ENCODE results near the gene AOC2. TPM values are rescaled to one million over a fixed set of nuclear protein-coding genes. Genes with fewer than 3 reads are reported as not detected.
A peak's percentile ranks its signal among the peaks of the same experiment; 100 is the strongest.
"Not testable (repeated sequence)": the region's sequence is repeated elsewhere in the genome, so short reads cannot be mapped to it uniquely, and the experiment has no call there.

The AOC2 gene
- total RNA-seq, 1 donor, result 0.72 TPM

DNA sequence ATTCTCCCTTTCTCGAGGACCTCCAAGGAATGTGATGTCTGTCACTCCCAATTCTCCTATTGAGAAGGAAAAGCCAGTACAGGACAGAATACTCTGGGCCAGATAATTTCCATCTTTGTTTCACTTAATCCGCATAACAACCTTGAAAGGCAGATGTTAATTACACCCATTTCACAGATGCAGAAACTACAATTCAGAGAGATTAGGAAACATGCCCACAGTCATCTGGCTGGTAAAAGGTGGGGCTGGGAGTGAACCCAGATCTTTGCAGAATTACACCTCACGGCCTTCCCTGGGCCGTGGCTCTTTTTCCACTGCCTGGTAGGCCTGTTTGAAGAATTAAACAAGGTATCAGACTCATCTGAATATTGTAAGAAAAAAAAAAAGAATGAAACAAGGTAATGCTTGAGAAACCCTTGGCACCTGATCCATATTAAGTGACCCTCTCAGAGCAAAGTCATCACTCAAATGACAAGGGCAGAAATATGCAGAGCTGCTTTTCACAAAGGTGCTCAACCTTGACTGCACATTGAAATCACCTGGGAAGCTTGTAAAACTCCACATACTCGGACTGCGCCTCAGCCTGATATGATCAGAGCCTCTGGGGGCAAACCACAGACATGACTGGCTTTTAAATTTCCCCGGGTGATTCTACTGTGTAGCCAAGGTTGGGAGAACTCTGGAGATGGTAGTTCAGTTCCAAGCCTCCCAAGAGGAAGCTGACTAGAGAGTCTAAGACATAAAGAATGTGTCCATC lies 39.6 kb downstream of the AOC2 start:
- no peak overlapping the region for H3K4me3 ChIP-seq (ENCODE audit: low read depth, low read length)
- TF ChIP-seq, protein P1, sequence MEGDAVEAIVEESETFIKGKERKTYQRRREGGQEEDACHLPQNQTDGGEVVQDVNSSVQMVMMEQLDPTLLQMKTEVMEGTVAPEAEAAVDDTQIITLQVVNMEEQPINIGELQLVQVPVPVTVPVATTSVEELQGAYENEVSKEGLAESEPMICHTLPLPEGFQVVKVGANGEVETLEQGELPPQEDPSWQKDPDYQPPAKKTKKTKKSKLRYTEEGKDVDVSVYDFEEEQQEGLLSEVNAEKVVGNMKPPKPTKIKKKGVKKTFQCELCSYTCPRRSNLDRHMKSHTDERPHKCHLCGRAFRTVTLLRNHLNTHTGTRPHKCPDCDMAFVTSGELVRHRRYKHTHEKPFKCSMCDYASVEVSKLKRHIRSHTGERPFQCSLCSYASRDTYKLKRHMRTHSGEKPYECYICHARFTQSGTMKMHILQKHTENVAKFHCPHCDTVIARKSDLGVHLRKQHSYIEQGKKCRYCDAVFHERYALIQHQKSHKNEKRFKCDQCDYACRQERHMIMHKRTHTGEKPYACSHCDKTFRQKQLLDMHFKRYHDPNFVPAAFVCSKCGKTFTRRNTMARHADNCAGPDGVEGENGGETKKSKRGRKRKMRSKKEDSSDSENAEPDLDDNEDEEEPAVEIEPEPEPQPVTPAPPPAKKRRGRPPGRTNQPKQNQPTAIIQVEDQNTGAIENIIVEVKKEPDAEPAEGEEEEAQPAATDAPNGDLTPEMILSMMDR (IDR thresholded peaks at IDR 0.05; ENCODE audit: insufficient read depth, low read length), result no peak
- DNase-seq (ENCODE audit: low read depth), result no peak

DNA sequence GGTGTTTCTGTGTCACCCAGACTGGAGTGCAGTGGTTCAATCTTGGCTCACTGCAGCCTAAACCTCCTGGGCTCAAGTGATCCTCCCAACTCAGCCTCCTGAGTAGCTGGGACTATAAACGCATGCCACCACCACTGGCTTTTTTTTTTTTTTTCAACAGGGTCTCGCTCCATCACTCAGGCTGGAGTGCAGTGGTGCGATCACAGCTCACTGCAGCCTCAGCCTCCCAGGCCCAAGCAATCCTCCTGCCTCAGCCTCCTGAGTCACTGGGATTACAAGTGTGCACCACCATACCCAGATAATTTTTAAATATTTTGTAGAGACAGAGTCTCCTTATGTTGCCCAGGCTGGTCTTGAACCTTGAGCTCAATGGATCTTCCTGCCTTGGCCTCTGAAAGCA lies 41.4 kb downstream of the AOC2 start:
- not testable (repeated sequence) for DNase-seq (ENCODE audit: low read depth); H3K4me3 ChIP-seq (ENCODE audit: low read depth, low read length)

DNA sequence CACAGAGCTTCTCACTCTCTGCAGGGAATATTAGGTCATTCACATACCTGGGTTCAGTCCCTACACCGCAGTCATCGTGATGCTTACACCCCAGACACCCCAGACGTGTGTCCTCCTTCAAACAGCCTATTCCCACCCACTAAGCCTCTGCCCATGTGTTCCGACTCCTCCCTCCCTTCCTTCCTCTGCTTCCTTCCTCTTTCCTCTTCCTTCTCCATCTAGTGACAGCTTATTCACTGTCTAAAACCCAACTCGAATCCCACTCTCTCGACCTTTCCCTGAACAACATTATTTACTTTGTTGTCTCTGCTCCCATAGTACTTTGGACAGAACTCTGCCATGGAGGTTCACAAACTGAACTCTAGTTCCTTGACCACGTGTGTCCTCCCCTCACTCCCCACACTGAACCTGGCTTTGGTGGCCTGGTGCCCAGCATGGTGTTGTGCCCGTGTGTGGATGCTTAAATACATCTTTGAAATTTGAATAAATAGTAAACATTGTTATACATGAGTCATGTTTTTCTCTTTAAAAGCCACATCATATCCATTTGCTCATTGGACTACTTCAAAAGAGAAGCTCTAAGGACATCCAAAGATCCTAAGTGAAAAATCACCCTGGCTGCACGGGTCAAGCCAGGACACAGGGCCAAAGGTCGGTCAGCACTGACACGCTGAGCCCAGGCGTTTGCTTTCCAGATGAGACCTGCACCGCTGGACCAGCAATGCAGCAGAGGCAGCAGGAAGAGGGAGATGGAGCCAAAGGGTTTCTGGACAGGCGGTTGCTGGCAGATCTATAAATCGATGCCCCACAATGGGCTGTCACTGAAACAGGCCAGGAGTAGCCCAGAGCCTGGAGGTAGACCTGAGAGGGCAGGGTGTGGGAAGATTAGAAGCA lies 42.1 kb downstream of the AOC2 start:
- no peak overlapping the region for H3K4me3 ChIP-seq (ENCODE audit: low read depth, low read length)
- TF ChIP-seq, protein P1 (IDR thresholded peaks at IDR 0.05; ENCODE audit: insufficient read depth, low read length), result no peak
- DNase-seq (ENCODE audit: low read depth), result no peak

DNA sequence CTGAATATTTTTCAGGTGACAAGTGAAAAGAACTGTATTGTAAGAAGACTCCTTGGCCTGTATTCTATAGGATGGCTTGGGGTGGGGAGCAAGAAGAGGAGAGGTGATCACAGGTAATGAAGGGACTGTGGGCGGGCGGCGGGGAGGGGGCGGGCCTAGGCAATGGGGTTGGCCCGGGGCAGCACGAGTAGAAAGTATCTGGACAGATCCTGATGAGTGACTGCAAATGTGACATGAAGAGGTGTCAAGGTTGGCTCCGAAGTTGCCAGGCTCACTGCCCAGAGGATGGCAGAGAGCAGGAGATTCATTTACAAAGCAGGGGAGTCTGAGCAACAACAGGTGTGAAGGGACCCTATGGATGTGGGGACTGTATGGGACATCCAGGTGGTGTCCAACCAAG lies 45.4 kb downstream of the AOC2 start:
- TF ChIP-seq, protein P1 (IDR thresholded peaks at IDR 0.05; ENCODE audit: insufficient read depth, low read length), result no peak
- no peak overlapping the region for H3K4me3 ChIP-seq (ENCODE audit: low read depth, low read length)
- no peak for DNase-seq (ENCODE audit: low read depth)

GRCh38 chr17:42891539-42892152 lies 47.3 kb downstream of the AOC2 start:
- no peak overlapping the region for H3K4me3 ChIP-seq (ENCODE audit: low read depth, low read length)
- DNase-seq (ENCODE audit: low read depth), result no peak
- TF ChIP-seq, protein P1 (IDR thresholded peaks at IDR 0.05; ENCODE audit: insufficient read depth, low read length), result no peak

- peak; percentile 43 for DNase-seq (ENCODE audit: low read depth)
- TF ChIP-seq, protein P1 (IDR thresholded peaks at IDR 0.05; ENCODE audit: insufficient read depth, low read length), result no peak
- no peak overlapping the region for H3K4me3 ChIP-seq (ENCODE audit: low read depth, low read length)
These were observed 49.0 kb downstream of the AOC2 start for GRCh38 chr17:42893359-42893758.

Data from fibroblast of the aortic adventitia (primary cell).